ENCODE results near the gene PLD3. TPM values are rescaled to one million over a fixed set of nuclear protein-coding genes. Genes with fewer than 3 reads are reported as not detected.
A peak's percentile ranks its signal among the peaks of the same experiment; 100 is the strongest.

The PLD3 gene
- total and polyA plus RNA-seq, 11 donors: 109 to 375 (median 161) TPM

DNA sequence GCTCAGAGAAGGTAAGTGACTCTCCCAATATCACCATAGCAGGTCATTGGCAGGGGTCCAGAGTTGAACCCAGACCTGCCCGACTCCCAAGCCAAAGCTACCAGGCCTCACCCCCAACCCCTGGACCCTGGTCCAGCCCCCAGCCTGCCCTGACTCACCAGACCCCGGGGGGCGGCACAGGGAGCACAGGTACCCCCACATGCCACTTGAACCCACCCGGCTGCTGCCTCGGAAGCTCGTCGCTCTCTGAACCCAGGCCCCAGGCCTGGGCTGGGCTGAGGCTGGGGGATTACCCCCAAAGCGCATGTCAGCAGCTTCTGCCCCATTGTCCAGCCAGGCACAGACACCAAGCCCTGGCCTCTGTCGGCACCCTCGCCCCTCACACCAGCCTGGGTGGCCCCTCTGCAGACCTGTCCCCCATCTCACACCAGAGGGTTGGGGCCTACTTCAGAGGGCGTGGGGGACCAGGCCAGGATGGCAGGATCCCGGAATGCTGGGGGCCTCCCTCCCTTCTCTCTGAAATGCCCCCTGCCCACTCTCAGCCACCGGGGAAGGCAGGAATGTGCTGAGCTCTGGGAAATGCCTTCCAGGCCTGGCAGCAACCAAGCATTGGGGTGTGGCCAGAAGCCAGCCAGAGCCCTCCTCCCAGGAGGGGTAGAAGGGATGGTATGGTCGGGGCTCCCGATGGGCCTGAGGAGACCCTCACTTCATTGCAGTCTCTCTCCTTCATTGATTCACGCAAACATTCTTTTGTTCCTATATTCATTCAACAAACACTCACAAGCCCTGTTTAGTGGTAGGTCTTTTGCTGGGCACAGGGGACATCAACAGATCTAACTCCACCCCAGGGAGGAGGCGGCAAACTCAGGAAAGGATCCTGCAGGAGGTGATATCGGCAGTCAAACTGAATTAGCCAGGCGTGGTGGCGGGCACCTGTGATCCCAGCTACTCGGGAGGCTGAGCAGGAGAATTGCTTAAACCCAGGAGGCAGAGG, 66.3 kb downstream of the PLD3 start:
- TF ChIP-seq POLR2A (IDR thresholded peaks at IDR 0.05): no peak
- TF ChIP-seq, protein P1, sequence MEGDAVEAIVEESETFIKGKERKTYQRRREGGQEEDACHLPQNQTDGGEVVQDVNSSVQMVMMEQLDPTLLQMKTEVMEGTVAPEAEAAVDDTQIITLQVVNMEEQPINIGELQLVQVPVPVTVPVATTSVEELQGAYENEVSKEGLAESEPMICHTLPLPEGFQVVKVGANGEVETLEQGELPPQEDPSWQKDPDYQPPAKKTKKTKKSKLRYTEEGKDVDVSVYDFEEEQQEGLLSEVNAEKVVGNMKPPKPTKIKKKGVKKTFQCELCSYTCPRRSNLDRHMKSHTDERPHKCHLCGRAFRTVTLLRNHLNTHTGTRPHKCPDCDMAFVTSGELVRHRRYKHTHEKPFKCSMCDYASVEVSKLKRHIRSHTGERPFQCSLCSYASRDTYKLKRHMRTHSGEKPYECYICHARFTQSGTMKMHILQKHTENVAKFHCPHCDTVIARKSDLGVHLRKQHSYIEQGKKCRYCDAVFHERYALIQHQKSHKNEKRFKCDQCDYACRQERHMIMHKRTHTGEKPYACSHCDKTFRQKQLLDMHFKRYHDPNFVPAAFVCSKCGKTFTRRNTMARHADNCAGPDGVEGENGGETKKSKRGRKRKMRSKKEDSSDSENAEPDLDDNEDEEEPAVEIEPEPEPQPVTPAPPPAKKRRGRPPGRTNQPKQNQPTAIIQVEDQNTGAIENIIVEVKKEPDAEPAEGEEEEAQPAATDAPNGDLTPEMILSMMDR (IDR thresholded peaks at IDR 0.05): no peak
- no peaks in the 10 kb centered on the region for H3K36me3 ChIP-seq
- intact Hi-C loops (cut with DNase I): no loop called here
- H3K4me3 ChIP-seq: no peak overlapping the region
- DNase-seq: peak in 1 of 5 donors; percentile 50
- no peaks in the 10 kb centered on the region for H3K27me3 ChIP-seq
- ATAC-seq: no peak
- H3K27ac ChIP-seq: no peak overlapping the region
- H3K4me1 ChIP-seq: peaks cover 9 to 66% (median 31%) of the 10 kb centered on the region in 12 donors
- WGBS, 4 donors: 77 to 85% (median 83%) methylated on average over 13 to 21 of the region's 21 CpGs
- no peaks in the 10 kb centered on the region for H3K9me3 ChIP-seq

DNA sequence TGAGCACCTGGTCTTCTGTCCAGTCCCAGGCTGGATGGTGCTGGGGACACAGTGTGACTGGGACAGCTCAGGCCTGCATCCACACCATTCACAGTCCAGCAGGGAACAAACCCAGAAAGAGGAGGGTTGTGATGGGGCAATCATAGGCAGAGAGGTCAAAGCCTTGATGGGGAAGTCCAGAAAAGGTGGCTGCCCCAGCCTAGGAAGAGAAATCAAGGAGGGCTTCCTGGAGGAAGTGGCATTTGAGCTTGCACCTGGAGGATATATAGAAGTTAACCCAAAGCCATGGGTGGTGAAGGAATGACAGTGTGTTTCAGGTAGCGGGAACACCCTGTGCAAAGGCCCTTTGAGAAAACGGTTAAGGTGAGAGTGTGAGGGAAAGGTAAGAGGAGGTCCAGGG, 67.3 kb downstream of the PLD3 start:
- no peak for TF ChIP-seq POLR2A (IDR thresholded peaks at IDR 0.05)
- TF ChIP-seq, protein P1 (IDR thresholded peaks at IDR 0.05): no peak
- DNase-seq (peak in 1 of 5 donors; percentile 7), ATAC-seq (no peak)
- Histone ChIP-seq H3K27ac (no peak overlapping the region), H3K27me3 (no peaks in the 10 kb centered on the region), H3K4me1 (peaks cover 9 to 57% (median 32%) of the 10 kb centered on the region in 12 donors), H3K36me3 (no peaks in the 10 kb centered on the region), H3K4me3 (no peak overlapping the region), H3K9me3 (no peaks in the 10 kb centered on the region)
- intact Hi-C loops (cut with DNase I): no loop called here
- 94 to 98% (median 96%) methylated on average over 2 of the region's 2 CpGs for WGBS, 4 donors

DNA sequence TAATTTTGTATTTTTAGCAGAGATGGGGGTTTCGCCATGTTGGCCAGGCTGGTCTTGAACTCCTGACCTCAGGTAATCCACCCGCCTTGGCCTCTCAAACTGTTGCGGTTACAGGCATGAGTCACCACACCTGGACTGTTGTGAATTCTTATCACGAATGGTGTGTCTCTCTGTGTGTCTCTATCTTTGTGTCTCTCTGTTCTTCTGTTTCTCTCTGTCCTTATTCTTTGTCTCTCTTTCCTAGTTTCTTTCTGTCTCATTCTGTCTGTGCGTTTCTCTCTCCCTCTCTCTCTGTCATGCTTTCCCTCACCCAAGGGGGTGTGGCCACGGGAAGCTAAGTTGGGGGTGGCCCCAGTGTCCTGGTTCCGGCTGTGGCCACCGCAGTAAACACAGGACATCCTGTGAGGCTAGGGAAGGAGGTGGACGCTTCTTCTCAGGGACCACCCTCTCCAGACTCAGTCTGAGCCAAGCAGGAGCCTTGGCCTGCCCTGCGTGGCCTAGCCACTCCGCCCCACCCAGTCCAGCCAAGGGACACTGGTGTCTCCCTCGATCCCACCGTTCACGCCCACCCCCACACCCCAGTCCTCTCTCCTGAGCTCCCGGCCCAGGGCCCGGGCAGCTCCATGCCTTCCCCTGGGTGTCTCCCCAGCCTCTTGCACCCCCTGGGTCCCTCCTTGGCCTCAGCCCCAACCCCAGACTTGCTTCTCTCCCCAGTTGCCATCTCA, 68.6 kb downstream of the PLD3 start:
- H3K4me1 ChIP-seq: peaks cover 4 to 53% (median 30%) of the 10 kb centered on the region in 12 donors

More for the DNA sequence above, 68.6 kb downstream of the PLD3 start:
- Histone ChIP-seq H3K4me3 (peak overlapping the region in 1 of 12 donors; percentile 9), H3K27me3 (no peaks in the 10 kb centered on the region), H3K9me3 (no peaks in the 10 kb centered on the region), H3K27ac (peak overlapping the region; percentile 45 to 94 (median 82)), H3K36me3 (peaks cover 0 to 7% (median 2%) of the 10 kb centered on the region in 9 donors)
- TF ChIP-seq, protein P1 (IDR thresholded peaks at IDR 0.05): no peak
- TF ChIP-seq POLR2A (IDR thresholded peaks at IDR 0.05): peak in 1 of 2 donors; percentile 59
- DNase-seq (peak in 4 of 5 donors; percentile 72 to 80 (median 75)), ATAC-seq (peak; percentile 5 to 56 (median 18))
- WGBS, 4 donors: 39 to 50% (median 47%) methylated on average over 16 of the region's 16 CpGs
- intact Hi-C loops (cut with DNase I): no loop called here
